GM12878 (cell line): ENCODE results near the gene CRYBA2. TPM values are rescaled to one million over a fixed set of nuclear protein-coding genes. Genes with fewer than 3 reads are reported as not detected.

Source experiments
- ATAC-seq: fragments of 200-7000 bp; cut with Tn5 transposase; 3 replicates; pipeline ENCODE4 v1.9.1; 2020; ENCODE audit warnings: mild to moderate bottlenecking, moderate library complexity
- BruUV-seq: library from RNA; stranded (reverse); fragments of 400-500 nt; replicated peaks from 2 replicates; lab custom pipeline; 2021; lab: Mats Ljungman, UMichigan
- CTCF ChIA-PET: fragments of 300-600 bp; sonication (Branson Sonifier 250); formaldehyde crosslinking; extraction: SDS; loops from one replicate; lab custom pipeline; 2021; ENCODE audit warnings: inconsistent platforms; lab: Yijun Ruan, JAX
- POLR2A ChIA-PET: fragments of 350-600 bp; formaldehyde crosslinking; extraction: SDS; loops from one replicate; lab custom pipeline; 2021; ENCODE audit warnings: inconsistent platforms; lab: Charles Lee
- RAD21 ChIA-PET: fragments of 300-600 bp; sonication (Branson Sonifier 250); formaldehyde crosslinking; loops from one replicate; lab custom pipeline; 2023; ENCODE audit warnings: antibody characterized with exemption; ENCODE audit not compliant: unreplicated experiment; lab: Charles Lee
- SMC1A ChIA-PET: fragments of 300-600 bp; sonication (Branson Sonifier 250); formaldehyde crosslinking; loops from one replicate; lab custom pipeline; 2023; ENCODE audit not compliant: unreplicated experiment, uncharacterized antibody; lab: Charles Lee
- DNase-seq: peaks from one replicate; pipeline ENCODE4 v3.0.0-alpha.2; 2011; ENCODE audit warnings: low read depth, low spot score
- FAIRE-seq: peaks from 3 replicates; lab custom pipeline; 2011; peaks lifted over from hg19 to GRCh38; lab: Jason Lieb, UNC
- H2AFZ ChIP-seq: 2 replicates; pipeline ENCODE4 v1.6.0; 2011; ENCODE audit warnings: low read depth, low read length, control low read depth; ENCODE audit not compliant: control insufficient read depth
- H3K27ac ChIP-seq: 2 replicates; pipeline ENCODE4 v1.5.1; 2011; ENCODE audit warnings: control low read depth; ENCODE audit not compliant: control insufficient read depth, insufficient read depth
- H3K27me3 ChIP-seq, 2 experiments: replicated peaks in 1 of 2; 2 replicates each; pipeline versions ENCODE4 v1.6.0 to v1.6.1; 2011; ENCODE audit warnings: low read length in 1 of 2; ENCODE audit not compliant: control insufficient read depth in 2 of 2, insufficient read depth in 2 of 2
- H3K36me3 ChIP-seq, 2 experiments: 2 replicates each; pipeline ENCODE4 v1.5.1; 2011; ENCODE audit warnings: low read length in 1 of 2; ENCODE audit not compliant: control insufficient read depth in 2 of 2, insufficient read depth in 2 of 2
- H3K4me1 ChIP-seq: 2 replicates; pipeline ENCODE4 v1.6.1; 2011; ENCODE audit warnings: mild to moderate bottlenecking, low read length, moderate library complexity, mixed read lengths; ENCODE audit not compliant: control insufficient read depth, insufficient read depth
- H3K4me2 ChIP-seq: 2 replicates; pipeline ENCODE4 v1.6.0; 2011; ENCODE audit warnings: control low read depth; ENCODE audit not compliant: control insufficient read depth, insufficient read depth
- H3K4me3 ChIP-seq: fragments of 200-600 bp; sonication (generic); 2 replicates; pipeline ENCODE4 v1.5.1; 2016
- H3K79me2 ChIP-seq: 2 replicates; pipeline ENCODE4 v1.6.0; 2011; ENCODE audit warnings: low read length; ENCODE audit not compliant: control insufficient read depth, insufficient read depth
- H3K9ac ChIP-seq: 2 replicates; pipeline ENCODE4 v1.8.0; 2011; ENCODE audit warnings: low read length, control low read depth, mixed read lengths; ENCODE audit not compliant: control insufficient read depth, insufficient read depth
- H3K9me3 ChIP-seq: replicated peaks from 3 replicates; pipeline ENCODE4 v1.5.1; 2011; ENCODE audit warnings: mild to moderate bottlenecking, low read length; ENCODE audit not compliant: control insufficient read depth, insufficient read depth
- H4K20me1 ChIP-seq: 2 replicates; pipeline ENCODE4 v1.6.0; 2011; ENCODE audit not compliant: control insufficient read depth, insufficient read depth
- BCL11A ChIP-seq: IDR thresholded peaks from 2 replicates; pipeline ENCODE4 v1.6.1; 2011; ENCODE audit warnings: low read depth, low read length
- CEBPB ChIP-seq, 2 experiments: fragments of 150-350 bp in 1 of 2; IDR thresholded peaks; 2 replicates each; pipeline ENCODE4 v1.6.1; 2012 to 2014; ENCODE audit warnings: low read depth in 2 of 2, low read length in 2 of 2, borderline replicate concordance in 1 of 2, inconsistent platforms in 1 of 2
- FOS ChIP-seq: IDR thresholded peaks from 3 replicates; pipeline ENCODE4 v1.6.1; 2011; ENCODE audit warnings: borderline replicate concordance; ENCODE audit not compliant: insufficient read length; ENCODE audit errors: extremely low read depth
- HCFC1 ChIP-seq: fragments of 150-350 bp; IDR thresholded peaks from 2 replicates; pipeline ENCODE4 v1.6.1; 2014; ENCODE audit warnings: low read length
- HDAC2 ChIP-seq: fragments of 200-600 bp; sonication (generic); IDR thresholded peaks from 2 replicates; pipeline ENCODE4 v1.6.1; 2017
- SMAD5 ChIP-seq: IDR thresholded peaks from 2 replicates; pipeline ENCODE4 v1.6.1; 2016; ENCODE audit warnings: antibody characterized with exemption, low read depth
- WGBS: methylation state at CpG from one replicate; pipeline ENCODE4 v1.1.6; 2016; ENCODE audit warnings: low lambda C conversion rate; ENCODE audit not compliant: insufficient replicate concordance, insufficient coverage; ENCODE audit errors: missing lambda C conversion rate; 5-methylcytosine and 5-hydroxymethylcytosine counted together
- in situ Hi-C: fragments of 300-500 bp; cut with MboI; formaldehyde crosslinking; loops from 9 replicates; pipeline ENCODE4 v1.14.3; 2018; ENCODE audit warnings: mixed read lengths
- intact Hi-C: fragments of 100-400 bp; cut with micrococcal nuclease; formaldehyde crosslinking; loops from one replicate; pipeline ENCODE4 v1.14.2; 2022; ENCODE audit not compliant: unreplicated experiment
- polyA plus RNA-seq, 11 experiments: library from polyadenylated mRNA; depleted of rRNA in 4 of 11; unstranded in 6 of 11; stranded (reverse) in 5 of 11; fragments of >200 nt; fragmentation: Nextera tagmentation in 4 of 11; fragmentation: Illumina TruSeq in 1 of 11; extraction: Ambion mirVana in 4 of 11; extraction: Trizol in 1 of 11; gene quantifications; 1 replicate in 1 of 11; 2 replicates in 10 of 11; pipeline versions ENCODE4 v1.2.1 to v1.2.3, GENCODE V29; 2011 to 2016; ENCODE audit warnings: inconsistent platforms in 2 of 11, missing spikeins in 2 of 11, low read depth in 1 of 11
- total RNA-seq, 4 experiments: library from RNA; depleted of rRNA in 3 of 4; stranded (reverse); fragments of >200 nt in 3 of 4; fragmentation: Illumina TruSeq in 1 of 4; extraction: Trizol in 1 of 4; gene quantifications; 2 replicates each; pipeline versions ENCODE4 v1.2.1 to v1.2.3, GENCODE V29; 2013 to 2021

CRYBA2 gene
- total and polyA plus RNA-seq, 10 of the 15 experiments (the other 5 are each of a cell fraction or from before 2014, with no cell fraction given), result not detected

DNA sequence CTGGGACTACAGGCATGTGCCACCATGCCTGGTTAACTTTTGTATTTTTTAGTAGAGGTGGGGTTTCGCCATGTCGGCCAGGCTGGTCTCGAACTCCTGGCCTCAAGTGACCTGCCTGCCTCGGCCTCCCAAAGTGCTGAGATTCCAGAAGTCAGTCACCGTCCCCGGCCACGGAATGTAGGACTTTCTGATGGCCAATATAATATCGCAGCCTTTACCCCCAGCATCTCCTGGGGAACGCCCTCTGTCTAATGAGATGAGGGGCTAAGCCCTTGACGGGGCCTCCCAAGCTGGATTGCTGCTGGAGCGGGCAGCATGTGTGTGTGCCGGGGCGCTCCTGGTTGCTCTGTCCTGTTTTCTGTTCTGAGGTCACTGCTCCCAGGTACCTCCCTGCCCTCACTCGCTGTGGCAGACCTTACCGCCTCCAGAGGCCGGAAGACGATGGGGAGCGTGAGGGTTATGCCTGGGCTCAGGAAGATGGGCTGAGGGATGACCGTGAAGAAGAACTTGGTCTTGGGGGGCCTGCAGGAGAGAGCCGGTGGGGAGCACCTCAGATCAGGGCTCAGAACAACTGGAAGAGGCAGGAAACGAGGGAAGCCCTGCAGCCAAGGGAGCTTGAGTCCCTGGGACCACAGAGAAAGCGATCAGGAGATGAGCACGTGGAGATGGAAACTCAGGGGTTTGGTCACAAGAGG is 39.0 kb upstream of the CRYBA2 start:
- ChIA-PET CTCF (interaction anchor here (0.7 to 6.6 kb wide), 4 partner anchors 37 to 123 kb away, joined by 4 to 100 read pairs (median 8); no protein-coding TSS in a partner anchor), SMC1A (no interaction called here), POLR2A (no interaction called here), RAD21 (interaction anchor here (1.3 to 3.1 kb wide), 2 partner anchors 87 to 121 kb away, joined by 4 to 41 read pairs; no protein-coding TSS in a partner anchor)
- Histone ChIP-seq H3K27ac (no peak overlapping the region), H3K79me2 (no peaks in the 10 kb centered on the region), H3K4me3 (no peak overlapping the region), H2AFZ (no peak overlapping the region), H3K27me3 (no peaks in the 10 kb centered on the region; a peak in 2 of 4 replicates), H3K9ac (no peak overlapping the region), H3K9me3 (no peaks in the 10 kb centered on the region), H3K36me3 (no peaks in the 10 kb centered on the region), H3K4me1 (no peaks in the 10 kb centered on the region), H4K20me1 (no peaks in the 10 kb centered on the region), H3K4me2 (no peak overlapping the region)
- no peak for ATAC-seq
- WGBS, result 59% methylated on average over 23 of the region's 23 CpGs
- BruUV-seq, result no TSS peak
- no peak for FAIRE-seq
- TF ChIP-seq HDAC2, result no peak
- no peak for DNase-seq
- intact Hi-C loops (no loop called here), in situ Hi-C loops (no loop called here)

DNA sequence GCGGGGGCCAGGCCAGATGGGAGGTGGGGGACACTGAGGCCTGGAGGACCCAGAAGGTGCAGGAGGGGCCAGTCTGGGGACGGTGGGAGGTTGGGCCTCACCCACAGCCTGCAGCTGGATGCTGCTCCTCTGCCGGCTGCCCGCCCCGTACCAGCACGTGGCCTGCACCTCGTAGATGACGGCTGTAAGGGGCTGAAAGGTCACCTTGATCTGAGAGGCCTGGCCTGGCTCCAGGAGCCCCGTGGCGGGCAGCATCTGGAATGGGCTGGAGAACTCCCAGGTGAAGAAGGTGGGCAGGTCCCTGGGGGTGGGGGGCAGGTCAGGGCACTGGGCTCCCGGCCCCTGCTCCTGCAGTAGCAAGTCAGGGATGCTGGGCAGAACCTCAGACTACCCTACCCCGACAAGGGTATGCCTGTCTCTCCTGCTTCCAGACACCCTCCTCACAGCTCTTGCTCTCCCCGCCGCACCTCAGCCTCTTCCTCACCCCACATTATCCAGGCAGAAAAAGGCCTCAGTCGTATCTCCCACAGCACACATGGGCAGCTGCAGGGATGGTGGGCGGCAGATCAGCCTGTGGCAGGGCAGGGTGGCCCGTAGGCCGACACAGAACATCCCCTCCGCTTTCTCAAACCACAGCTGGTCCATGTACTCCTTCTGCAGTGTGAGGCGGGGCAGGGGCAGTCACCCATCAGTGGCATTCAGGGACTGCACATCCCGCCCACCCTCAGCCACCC is 38.0 kb upstream of the CRYBA2 start:
- FAIRE-seq, result no peak

More for the DNA sequence above, 38.0 kb upstream of the CRYBA2 start:
- Histone ChIP-seq H4K20me1 (no peaks in the 10 kb centered on the region), H3K4me1 (no peaks in the 10 kb centered on the region), H3K27me3 (no peaks in the 10 kb centered on the region; a peak in 2 of 4 replicates), H3K4me3 (no peak overlapping the region), H2AFZ (no peak overlapping the region), H3K9me3 (no peaks in the 10 kb centered on the region), H3K9ac (no peak overlapping the region), H3K79me2 (no peaks in the 10 kb centered on the region), H3K27ac (no peak overlapping the region), H3K36me3 (no peaks in the 10 kb centered on the region), H3K4me2 (no peak overlapping the region)
- in situ Hi-C loops (no loop called here), intact Hi-C loops (no loop called here)
- ChIA-PET RAD21 (interaction anchor here (1.3 to 3.1 kb wide), 2 partner anchors 88 to 122 kb away, joined by 4 to 41 read pairs; no protein-coding TSS in a partner anchor), POLR2A (no interaction called here), SMC1A (no interaction called here), CTCF (interaction anchor here (1.6 to 6.6 kb wide), 3 partner anchors 36 to 124 kb away, joined by 4 to 100 read pairs (median 13); no protein-coding TSS in a partner anchor)
- no peak for ATAC-seq
- no peak for TF ChIP-seq CEBPB (IDR thresholded peaks at IDR 0.05; ENCODE audit: borderline replicate concordance in 1 of 2, low read depth in 2 of 2, low read length in 2 of 2)
- TF ChIP-seq HCFC1, result no peak
- TF ChIP-seq FOS, result no peak
- no peak for TF ChIP-seq SMAD5
- TF ChIP-seq BCL11A, result no peak
- no TSS peak for BruUV-seq
- WGBS, result 36% methylated on average over 20 of the region's 21 CpGs
- DNase-seq, result no peak
